WERI-Rb-1 (cell line): ENCODE results near the gene ABI3.

ENCODE experiments used
- DNase-seq: peaks from one replicate; pipeline ENCODE4 v3.0.0-alpha.2; 2020
- H3K27ac ChIP-seq: fragments of 250-450 bp; sonication (Bioruptor Pico); 2 replicates; pipeline ENCODE4 v1.5.1; 2020; ENCODE audit warnings: mild to moderate bottlenecking, moderate library complexity
- H3K27me3 ChIP-seq: fragments of 250-450 bp; sonication (Bioruptor Pico); 2 replicates; pipeline ENCODE4 v1.5.1; 2021; ENCODE audit warnings: mild to moderate bottlenecking, low read depth, moderate library complexity; ENCODE audit not compliant: insufficient read depth, severe bottlenecking
- H3K36me3 ChIP-seq: fragments of 250-450 bp; sonication (Bioruptor Pico); 2 replicates; pipeline ENCODE4 v1.5.1; 2020; ENCODE audit warnings: mild to moderate bottlenecking, moderate library complexity
- H3K4me3 ChIP-seq: 2 replicates; pipeline ENCODE4 v1.5.1; 2011; ENCODE audit warnings: low read depth, mild to moderate bottlenecking, control low read depth, low read length
- H3K9me3 ChIP-seq: fragments of 250-450 bp; sonication (Bioruptor Pico); 2 replicates; pipeline ENCODE4 v1.5.1; 2021; ENCODE audit warnings: mild to moderate bottlenecking, moderate library complexity; ENCODE audit not compliant: severe bottlenecking
- TF ChIP-seq, protein P1 (sequence below): IDR thresholded peaks from 2 replicates; pipeline ENCODE4 v1.5.1; 2011; ENCODE audit warnings: low read depth, mild to moderate bottlenecking, control low read depth, inconsistent platforms, low read length

The ABI3 gene

DNA sequence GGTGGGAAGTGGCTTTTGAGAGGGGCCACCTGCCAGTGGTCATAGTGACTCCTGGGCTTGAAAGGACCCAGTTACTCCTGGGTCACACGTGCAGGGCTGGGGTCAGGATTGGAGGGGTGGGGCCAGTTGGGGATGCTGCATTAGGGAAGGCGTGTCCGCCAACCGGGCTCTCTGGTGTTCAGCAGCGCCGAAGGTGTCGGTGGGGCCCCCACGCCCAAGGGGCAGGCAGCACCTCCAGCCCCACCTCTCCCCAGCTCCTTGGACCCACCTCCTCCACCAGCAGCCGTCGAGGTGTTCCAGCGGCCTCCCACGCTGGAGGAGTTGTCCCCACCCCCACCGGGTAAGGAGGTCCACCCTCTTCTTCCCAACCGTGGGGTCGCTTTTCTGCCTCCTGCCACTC lies 9.5 kb downstream of the ABI3 start:
- Histone ChIP-seq H3K27me3 (no peaks in the 10 kb centered on the region), H3K27ac (no peak overlapping the region), H3K9me3 (no peaks in the 10 kb centered on the region), H3K4me3 (no peak overlapping the region), H3K36me3 (no peaks in the 10 kb centered on the region; the same call in 1 of the 2 replicates)
- TF ChIP-seq, protein P1, sequence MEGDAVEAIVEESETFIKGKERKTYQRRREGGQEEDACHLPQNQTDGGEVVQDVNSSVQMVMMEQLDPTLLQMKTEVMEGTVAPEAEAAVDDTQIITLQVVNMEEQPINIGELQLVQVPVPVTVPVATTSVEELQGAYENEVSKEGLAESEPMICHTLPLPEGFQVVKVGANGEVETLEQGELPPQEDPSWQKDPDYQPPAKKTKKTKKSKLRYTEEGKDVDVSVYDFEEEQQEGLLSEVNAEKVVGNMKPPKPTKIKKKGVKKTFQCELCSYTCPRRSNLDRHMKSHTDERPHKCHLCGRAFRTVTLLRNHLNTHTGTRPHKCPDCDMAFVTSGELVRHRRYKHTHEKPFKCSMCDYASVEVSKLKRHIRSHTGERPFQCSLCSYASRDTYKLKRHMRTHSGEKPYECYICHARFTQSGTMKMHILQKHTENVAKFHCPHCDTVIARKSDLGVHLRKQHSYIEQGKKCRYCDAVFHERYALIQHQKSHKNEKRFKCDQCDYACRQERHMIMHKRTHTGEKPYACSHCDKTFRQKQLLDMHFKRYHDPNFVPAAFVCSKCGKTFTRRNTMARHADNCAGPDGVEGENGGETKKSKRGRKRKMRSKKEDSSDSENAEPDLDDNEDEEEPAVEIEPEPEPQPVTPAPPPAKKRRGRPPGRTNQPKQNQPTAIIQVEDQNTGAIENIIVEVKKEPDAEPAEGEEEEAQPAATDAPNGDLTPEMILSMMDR = no peak
- no peak for DNase-seq

DNA sequence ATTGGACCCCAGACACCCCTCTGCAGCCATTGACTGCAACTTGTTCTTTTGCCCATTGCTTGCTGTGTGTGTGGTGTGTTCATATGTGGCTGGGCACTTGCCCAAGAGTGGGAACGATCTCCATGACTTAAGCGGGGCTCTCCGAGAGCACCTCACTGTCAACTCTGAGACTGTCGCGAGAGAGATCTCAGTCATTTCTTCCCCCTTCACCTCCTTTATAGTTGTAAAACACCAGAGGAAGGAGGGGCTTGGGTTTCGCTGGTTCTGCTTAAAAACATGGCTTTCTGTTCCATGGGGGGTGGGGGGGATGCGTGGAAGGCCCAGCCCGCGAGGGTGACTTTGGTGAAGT lies 12.6 kb downstream of the ABI3 start:
- no peak overlapping the region for H3K4me3 ChIP-seq
- no peak overlapping the region for H3K27ac ChIP-seq
- DNase-seq = no peak
- no peaks in the 10 kb centered on the region for H3K9me3 ChIP-seq
- TF ChIP-seq, protein P1 = no peak
- H3K27me3 ChIP-seq = no peaks in the 10 kb centered on the region
- H3K36me3 ChIP-seq = no peaks in the 10 kb centered on the region; the same call in 1 of the 2 replicates

GRCh38 chr17:49223517-49224197 lies 13.2 kb downstream of the ABI3 start:
- H3K27me3 ChIP-seq = no peaks in the 10 kb centered on the region

DNA sequence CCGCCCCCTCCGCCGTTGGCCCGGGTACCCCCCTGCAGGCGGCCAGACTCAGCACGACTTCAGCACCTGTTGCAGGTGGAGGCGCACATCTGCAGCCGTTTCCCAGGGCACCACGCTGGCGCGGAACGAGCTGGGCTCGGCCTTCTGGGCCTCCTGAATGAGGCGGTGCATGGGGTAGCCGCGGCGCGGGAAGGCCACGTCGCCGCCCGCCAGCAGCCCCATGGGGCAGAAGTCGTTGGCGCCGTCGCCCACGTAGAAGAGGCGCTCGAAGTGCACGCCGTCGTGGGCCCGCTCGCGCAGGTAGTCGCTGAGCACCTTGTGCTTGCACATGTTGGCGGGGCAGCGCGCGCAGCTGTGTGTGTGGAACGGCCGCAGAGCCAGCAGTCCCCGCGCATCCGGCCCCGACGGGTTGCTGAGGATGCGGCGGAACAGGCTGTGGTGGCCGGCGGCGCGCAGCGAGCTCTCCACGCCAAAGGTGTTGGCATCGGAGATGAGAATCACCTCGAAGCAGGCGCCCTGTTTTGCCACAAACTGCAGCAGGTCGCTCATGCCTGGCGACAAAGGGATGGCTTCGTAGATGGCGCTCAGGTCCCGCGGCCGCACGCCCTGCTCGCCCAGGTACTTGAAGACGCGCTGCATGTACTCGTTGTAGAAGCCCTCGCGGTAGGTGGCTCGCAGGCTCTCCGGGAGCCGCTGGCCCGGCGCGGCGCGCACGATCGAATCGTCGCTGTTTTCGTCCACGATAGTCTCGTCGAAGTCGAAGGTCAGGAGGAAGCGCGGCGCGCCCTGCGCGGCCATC lies 13.9 kb downstream of the ABI3 start:
- no peak overlapping the region for H3K27ac ChIP-seq
- H3K4me3 ChIP-seq = no peak overlapping the region
- DNase-seq = no peak
- H3K27me3 ChIP-seq = no peaks in the 10 kb centered on the region
- no peaks in the 10 kb centered on the region for H3K9me3 ChIP-seq
- TF ChIP-seq, protein P1 = no peak
- H3K36me3 ChIP-seq = no peaks in the 10 kb centered on the region; the same call in 1 of the 2 replicates

More at GRCh38 chr17:49223517-49224197, 13.2 kb downstream of the ABI3 start:
- Histone ChIP-seq H3K27ac (no peak overlapping the region), H3K4me3 (no peak overlapping the region), H3K36me3 (no peaks in the 10 kb centered on the region; the same call in 1 of the 2 replicates), H3K9me3 (no peaks in the 10 kb centered on the region)
- TF ChIP-seq, protein P1 = peak; percentile 91
- peak; percentile 66 for DNase-seq

- Histone ChIP-seq H3K27ac (no peak overlapping the region), H3K4me3 (no peak overlapping the region), H3K27me3 (no peaks in the 10 kb centered on the region), H3K36me3 (no peaks in the 10 kb centered on the region; the same call in 1 of the 2 replicates), H3K9me3 (no peaks in the 10 kb centered on the region)
- TF ChIP-seq, protein P1 = no peak
- no peak for DNase-seq
These were observed 14.5 kb downstream of the ABI3 start for GRCh38 chr17:49224997-49225337.
